Right hindlimb (tissue), 1 donor: Measurements from ENCODE around the gene ZNF45.
"Not testable (repeated sequence)": the region's sequence is repeated elsewhere in the genome, so short reads cannot be mapped to it uniquely, and the experiment has no call there.

Experiments
- DNase-seq: peaks from one replicate; pipeline ENCODE4 v3.0.0-alpha.2; 2018

Gene ZNF45

GRCh38 chr19:43910884-43911283, 24.2 kb downstream of the ZNF45 start:
- DNase-seq = no peak

- DNase-seq = no peak
Measured at GRCh38 chr19:43908659-43909058, 26.4 kb downstream of the ZNF45 start.

- no peak for DNase-seq
Measured at GRCh38 chr19:43906774-43907173, 28.3 kb downstream of the ZNF45 start.

GRCh38 chr19:43905897-43906296, 29.2 kb downstream of the ZNF45 start:
- DNase-seq = no peak

GRCh38 chr19:43902399-43902798, 32.7 kb downstream of the ZNF45 start:
- no peak for DNase-seq

- peak; percentile 88 for DNase-seq
Measured at GRCh38 chr19:43901395-43902390, 33.4 kb downstream of the ZNF45 start.

- no peak for DNase-seq
Measured at GRCh38 chr19:43895727-43896308, 39.3 kb downstream of the ZNF45 start.

- no peak for DNase-seq
Measured at GRCh38 chr19:43883864-43884263, 51.2 kb downstream of the ZNF45 start, which contains the start of gene ZNF404. TSS of gene ZNF404 (minus strand) at chr19:43883964.

GRCh38 chr19:43880483-43880882, 54.6 kb downstream of the ZNF45 start:
- DNase-seq = no peak

- DNase-seq = no peak
Measured at GRCh38 chr19:43872547-43873336, 62.3 kb downstream of the ZNF45 start.

GRCh38 chr19:43866923-43867322, 68.2 kb downstream of the ZNF45 start:
- not testable (repeated sequence) for DNase-seq
